ENCODE results near the gene B4GAT1.

The B4GAT1 gene

DNA sequence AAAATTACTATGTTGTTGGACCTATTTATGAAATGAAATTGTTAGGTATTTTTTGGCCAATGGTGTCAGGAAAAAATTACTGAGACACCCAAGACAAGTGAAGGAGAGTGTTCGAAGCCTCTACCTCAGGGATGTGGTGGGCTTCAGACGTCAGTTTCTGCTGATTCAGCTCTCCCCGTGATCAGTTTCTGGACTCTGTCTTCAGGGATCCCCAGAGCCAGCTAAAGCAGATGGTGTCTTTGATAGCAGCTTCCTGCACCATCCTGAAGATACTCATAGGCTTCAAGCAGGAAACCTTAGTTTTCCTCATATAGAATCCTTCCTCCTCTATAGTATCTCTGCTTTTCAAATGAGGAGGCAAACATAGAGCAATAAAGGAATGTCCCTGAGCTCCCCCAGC lies 38.0 kb downstream of the B4GAT1 start:
- no peak for DNase-seq (ENCODE audit: low read depth in 2 of 2)

DNA sequence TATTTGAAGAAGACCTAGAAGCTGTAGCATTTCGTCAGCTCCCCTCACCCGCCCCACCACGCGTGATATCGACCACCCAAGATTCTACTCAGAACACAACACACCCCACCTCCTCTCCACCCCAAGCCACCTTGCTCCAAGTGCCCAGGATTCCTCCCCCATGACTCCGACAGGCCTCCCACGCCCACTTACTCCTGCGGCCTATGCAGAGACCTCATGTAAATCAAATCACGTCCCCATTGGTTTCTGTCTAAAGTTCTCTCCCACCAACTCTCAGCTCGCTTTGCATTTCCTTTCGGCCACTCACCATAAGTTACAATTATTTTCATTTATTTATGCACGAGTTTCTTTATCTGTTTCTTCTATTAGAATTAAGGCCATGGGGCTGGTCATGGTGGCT lies 44.8 kb downstream of the B4GAT1 start:
- DNase-seq (ENCODE audit: low read depth in 2 of 2) = no peak

DNA sequence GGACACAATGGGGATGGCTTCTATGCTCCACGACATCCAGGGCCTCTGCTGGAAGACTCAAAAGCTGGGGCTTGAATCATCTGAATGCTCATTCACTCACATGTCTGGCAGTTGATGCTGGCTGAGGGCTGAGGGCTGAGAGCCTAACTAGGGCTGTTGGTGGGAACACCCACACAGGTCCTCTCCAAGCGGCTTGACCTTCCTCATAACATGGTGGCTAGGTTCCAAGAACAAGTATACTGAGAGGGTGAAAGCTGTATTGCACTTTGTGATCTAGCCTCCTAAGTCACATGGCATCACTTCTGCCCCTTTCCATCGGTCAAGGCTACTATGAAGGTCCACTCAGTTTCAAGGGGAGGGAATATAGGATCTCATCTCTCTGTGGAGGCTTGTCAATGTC lies 48.2 kb downstream of the B4GAT1 start:
- DNase-seq (ENCODE audit: low read depth in 2 of 2) = no peak

- DNase-seq (ENCODE audit: low read depth in 2 of 2) = no peak
Observed at GRCh38 chr11:66297610-66298009, 49.8 kb downstream of the B4GAT1 start.
